Stimulated activated memory B cell treated with anti-CD40 and anti-IgM and Interleukin-4, amounts not matched to agents 10 μg/mL and 1 μg/mL and 100 μg/mL, for 72 hours (primary cell): Measurements from ENCODE around the gene SNRPB2.

ENCODE experiments used
- ATAC-seq: fragments of 150-1000 bp; cut with Tn5 transposase; 2 replicates; pipeline ENCODE4 v1.10.0; 2021
- H3K27ac Mint-ChIP-seq: one replicate; pipeline ENCODE4 v1.8.0; 2022; ENCODE audit warnings: mild to moderate bottlenecking, mixed read lengths
- H3K27me3 Mint-ChIP-seq: one replicate; pipeline ENCODE4 v1.8.0; 2022; ENCODE audit warnings: mixed read lengths
- H3K36me3 Mint-ChIP-seq: one replicate; pipeline ENCODE4 v1.8.0; 2022; ENCODE audit warnings: mixed read lengths
- H3K4me1 Mint-ChIP-seq: one replicate; pipeline ENCODE4 v1.8.0; 2022; ENCODE audit warnings: mixed read lengths
- H3K4me3 Mint-ChIP-seq: one replicate; pipeline ENCODE4 v1.8.0; 2022; ENCODE audit warnings: mild to moderate bottlenecking, moderate library complexity, mixed read lengths
- H3K9me3 Mint-ChIP-seq: one replicate; pipeline ENCODE4 v1.8.0; 2022; ENCODE audit warnings: mixed read lengths

SNRPB2 gene

DNA sequence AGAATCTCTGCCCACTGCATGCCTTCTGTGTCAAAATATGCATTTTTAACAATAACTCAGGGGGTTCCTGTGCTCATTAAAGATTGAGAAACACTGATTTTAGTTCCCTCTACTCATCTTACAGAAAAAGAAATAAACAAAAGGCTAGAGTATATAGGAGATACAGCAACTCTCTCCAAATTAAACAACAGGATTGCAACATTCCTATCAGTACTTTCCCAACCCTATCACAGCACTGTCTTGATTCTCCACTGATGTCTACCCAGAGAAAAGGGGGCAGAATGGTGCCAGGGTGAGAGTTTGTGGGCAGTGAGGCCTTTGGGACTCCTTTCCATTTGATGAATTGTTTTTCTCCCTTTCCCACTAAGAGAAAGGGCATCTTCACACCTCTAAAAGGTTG, 23.1 kb downstream of the SNRPB2 start:
- ATAC-seq: no peak
- Mint-ChIP-seq H3K36me3 (no peaks in the 10 kb centered on the region), H3K4me1 (no peaks in the 10 kb centered on the region), H3K27ac (no peak overlapping the region), H3K4me3 (no peak overlapping the region), H3K27me3 (peaks cover 29% of the 10 kb centered on the region), H3K9me3 (peaks cover 10% of the 10 kb centered on the region)

DNA sequence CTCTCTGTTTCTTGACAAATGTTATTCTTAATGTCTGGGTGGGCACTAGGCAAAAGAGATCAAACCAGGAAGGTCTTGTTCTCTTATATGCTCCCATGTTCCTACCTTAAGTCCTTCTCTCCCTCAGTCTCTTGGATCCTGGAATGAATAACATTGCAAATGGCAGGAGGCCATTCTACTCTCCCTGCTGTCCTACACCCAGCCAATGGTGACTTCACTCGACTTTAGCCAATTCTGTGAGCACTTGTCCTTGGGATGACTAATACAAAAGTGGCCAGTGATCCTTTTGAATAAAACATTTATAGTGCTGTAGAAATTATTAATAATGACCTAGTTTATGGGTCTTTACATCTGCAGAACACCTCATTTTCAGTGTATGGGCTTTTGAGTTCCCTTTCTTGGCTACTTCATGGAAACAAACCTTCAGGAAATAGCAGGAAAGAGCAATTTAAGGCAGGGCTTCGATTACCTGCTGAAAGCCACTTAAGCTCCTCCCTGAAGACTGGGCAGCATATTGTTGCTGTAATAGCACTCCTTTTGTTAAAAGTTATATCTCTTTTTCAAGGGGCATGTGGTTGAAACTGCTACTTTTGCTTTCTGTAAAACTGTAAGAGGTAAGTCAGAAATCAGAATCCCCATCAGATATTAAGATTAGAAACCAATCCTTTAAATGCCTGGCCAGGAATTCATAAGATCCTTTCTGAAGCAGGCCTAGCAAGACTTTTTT, 28.8 kb downstream of the SNRPB2 start:
- peaks cover 50% of the 10 kb centered on the region for H3K27me3 Mint-ChIP-seq
- H3K27ac Mint-ChIP-seq: no peak overlapping the region
- ATAC-seq: no peak
- H3K36me3 Mint-ChIP-seq: no peaks in the 10 kb centered on the region
- H3K4me1 Mint-ChIP-seq: no peaks in the 10 kb centered on the region
- peaks cover 10% of the 10 kb centered on the region for H3K9me3 Mint-ChIP-seq
- H3K4me3 Mint-ChIP-seq: no peak overlapping the region

GRCh38 chr20:16759181-16759563, 29.3 kb downstream of the SNRPB2 start:
- ATAC-seq: no peak
- H3K4me3 Mint-ChIP-seq: no peak overlapping the region
- no peak overlapping the region for H3K27ac Mint-ChIP-seq
- no peaks in the 10 kb centered on the region for H3K36me3 Mint-ChIP-seq
- peaks cover 46% of the 10 kb centered on the region for H3K27me3 Mint-ChIP-seq
- no peaks in the 10 kb centered on the region for H3K4me1 Mint-ChIP-seq
- peaks cover 10% of the 10 kb centered on the region for H3K9me3 Mint-ChIP-seq

- ATAC-seq: no peak
- Mint-ChIP-seq H3K4me1 (no peaks in the 10 kb centered on the region), H3K27ac (no peak overlapping the region), H3K9me3 (peaks cover 7% of the 10 kb centered on the region), H3K27me3 (peaks cover 36% of the 10 kb centered on the region), H3K36me3 (no peaks in the 10 kb centered on the region), H3K4me3 (no peak overlapping the region)
Observed at GRCh38 chr20:16760431-16761304, 30.8 kb downstream of the SNRPB2 start.

GRCh38 chr20:16761305-16761829, 31.5 kb downstream of the SNRPB2 start:
- peak; percentile 62 for ATAC-seq
- H3K27ac Mint-ChIP-seq: no peak overlapping the region
- no peak overlapping the region for H3K4me3 Mint-ChIP-seq
- H3K9me3 Mint-ChIP-seq: peaks cover 5% of the 10 kb centered on the region
- no peaks in the 10 kb centered on the region for H3K4me1 Mint-ChIP-seq
- H3K36me3 Mint-ChIP-seq: no peaks in the 10 kb centered on the region
- peaks cover 38% of the 10 kb centered on the region for H3K27me3 Mint-ChIP-seq

DNA sequence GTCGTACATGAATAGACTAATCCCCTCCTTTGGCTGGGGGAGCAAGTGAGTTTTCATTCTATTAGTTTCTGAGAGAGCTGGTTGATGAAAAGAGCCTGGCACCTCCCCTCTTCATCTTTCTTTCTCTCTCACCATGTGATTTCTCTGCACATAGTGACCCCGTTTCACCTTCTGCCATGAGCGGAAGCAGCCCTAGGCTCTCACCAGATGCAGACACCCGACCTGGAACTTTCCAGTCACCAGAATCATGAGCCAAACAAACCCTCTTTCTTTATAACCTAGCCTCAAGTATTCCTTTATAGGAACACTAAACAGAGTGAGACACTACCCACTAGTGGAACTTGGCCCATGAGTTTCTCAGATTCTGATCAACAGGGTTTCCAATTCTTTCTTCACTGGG, 34.7 kb downstream of the SNRPB2 start:
- no peak overlapping the region for H3K27ac Mint-ChIP-seq
- H3K4me1 Mint-ChIP-seq: no peaks in the 10 kb centered on the region
- no peak for ATAC-seq
- no peak overlapping the region for H3K4me3 Mint-ChIP-seq
- no peaks in the 10 kb centered on the region for H3K36me3 Mint-ChIP-seq
- H3K9me3 Mint-ChIP-seq: no peaks in the 10 kb centered on the region
- peaks cover 41% of the 10 kb centered on the region for H3K27me3 Mint-ChIP-seq

- ATAC-seq: no peak
- peaks cover 7% of the 10 kb centered on the region for H3K9me3 Mint-ChIP-seq
- no peaks in the 10 kb centered on the region for H3K4me1 Mint-ChIP-seq
- H3K27me3 Mint-ChIP-seq: peaks cover 21% of the 10 kb centered on the region
- H3K27ac Mint-ChIP-seq: no peak overlapping the region
- H3K4me3 Mint-ChIP-seq: no peak overlapping the region
- H3K36me3 Mint-ChIP-seq: no peaks in the 10 kb centered on the region
Observed at GRCh38 chr20:16771213-16771612, 41.4 kb downstream of the SNRPB2 start.

DNA sequence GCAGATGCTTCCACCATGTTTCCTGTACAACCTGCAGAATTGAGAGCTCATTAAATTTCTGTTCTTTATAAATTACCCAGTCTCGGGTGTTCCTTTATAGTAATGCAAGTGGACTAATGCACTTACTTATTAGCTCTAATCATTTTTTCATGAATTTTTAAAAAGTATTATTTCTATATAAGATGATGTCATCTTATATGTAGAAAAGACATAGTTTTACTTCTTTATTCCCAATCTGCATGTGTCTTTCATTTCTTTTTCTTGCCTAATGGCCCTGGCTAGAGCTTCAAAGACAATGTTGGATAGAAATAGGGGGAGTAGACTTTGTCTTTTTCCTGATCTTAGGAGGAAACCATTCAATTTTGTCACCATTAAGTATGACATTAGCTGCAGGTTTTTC, 46.1 kb downstream of the SNRPB2 start:
- ATAC-seq: no peak
- Mint-ChIP-seq H3K27ac (no peak overlapping the region), H3K4me1 (no peaks in the 10 kb centered on the region), H3K9me3 (peaks cover 14% of the 10 kb centered on the region), H3K27me3 (peaks cover 20% of the 10 kb centered on the region), H3K4me3 (no peak overlapping the region), H3K36me3 (no peaks in the 10 kb centered on the region)

DNA sequence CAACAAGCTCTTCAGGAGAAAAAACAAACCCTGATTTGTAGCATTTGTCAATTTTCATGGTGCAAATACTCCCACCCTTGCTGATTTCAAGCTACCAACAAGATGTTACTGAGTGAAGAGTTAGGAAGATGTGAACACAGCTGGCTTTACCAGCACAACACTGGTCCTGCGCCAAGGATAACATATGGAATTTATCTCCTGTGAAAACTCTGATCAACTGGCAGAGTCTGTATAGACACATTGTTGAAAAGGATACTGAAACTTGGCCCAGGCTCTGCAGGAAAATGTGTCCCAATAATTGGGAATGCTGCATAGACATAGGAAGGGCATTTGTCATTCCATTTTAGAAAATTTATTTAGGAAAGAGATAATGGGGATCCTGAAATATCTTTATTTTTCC, 47.3 kb downstream of the SNRPB2 start:
- Mint-ChIP-seq H3K4me1 (no peaks in the 10 kb centered on the region), H3K27me3 (peaks cover 20% of the 10 kb centered on the region), H3K36me3 (no peaks in the 10 kb centered on the region), H3K9me3 (peaks cover 14% of the 10 kb centered on the region), H3K27ac (no peak overlapping the region), H3K4me3 (no peak overlapping the region)
- ATAC-seq: no peak

DNA sequence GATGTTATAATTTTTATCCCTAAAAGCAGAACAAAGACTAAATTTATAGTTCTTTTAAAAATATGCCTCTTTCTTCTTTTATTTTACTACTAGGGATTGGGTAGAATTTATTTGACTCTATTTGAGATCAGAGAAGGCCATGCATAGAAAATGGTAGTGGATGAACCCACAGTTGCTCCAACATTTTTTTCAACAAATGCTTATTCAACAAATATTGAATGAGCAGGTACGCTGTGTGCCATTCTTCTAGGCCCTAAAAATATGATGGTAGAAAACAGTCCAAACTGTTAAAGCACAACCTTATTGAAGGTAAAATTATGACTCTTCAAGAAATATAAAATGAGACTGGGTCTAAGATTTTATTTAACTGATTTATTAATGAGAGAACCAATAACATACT, 48.3 kb downstream of the SNRPB2 start:
- peaks cover 26% of the 10 kb centered on the region for H3K27me3 Mint-ChIP-seq
- ATAC-seq: no peak
- no peaks in the 10 kb centered on the region for H3K36me3 Mint-ChIP-seq
- H3K9me3 Mint-ChIP-seq: peaks cover 23% of the 10 kb centered on the region
- no peak overlapping the region for H3K4me3 Mint-ChIP-seq
- no peaks in the 10 kb centered on the region for H3K4me1 Mint-ChIP-seq
- H3K27ac Mint-ChIP-seq: no peak overlapping the region

DNA sequence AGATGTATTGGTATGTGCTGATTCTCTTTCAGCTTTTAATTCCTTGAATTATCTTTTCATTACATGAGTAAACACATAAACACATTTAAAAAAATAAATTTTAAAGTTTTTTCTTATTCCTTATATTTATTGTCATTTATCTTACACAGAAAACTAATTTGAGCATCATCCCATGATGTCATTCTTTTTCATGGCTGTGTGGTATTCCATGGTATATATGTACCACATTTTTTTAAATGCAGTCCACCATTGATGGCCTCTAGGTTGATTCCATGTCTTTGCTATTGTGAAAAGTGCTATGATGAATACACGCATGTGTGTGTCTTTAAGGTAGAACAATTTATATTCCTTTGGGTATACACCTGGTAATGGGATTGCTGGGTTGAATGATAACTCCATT, 51.7 kb downstream of the SNRPB2 start:
- Mint-ChIP-seq H3K9me3 (peaks cover 17% of the 10 kb centered on the region), H3K4me1 (no peaks in the 10 kb centered on the region), H3K27me3 (peaks cover 26% of the 10 kb centered on the region), H3K4me3 (no peak overlapping the region), H3K27ac (no peak overlapping the region), H3K36me3 (no peaks in the 10 kb centered on the region)
- ATAC-seq: no peak

DNA sequence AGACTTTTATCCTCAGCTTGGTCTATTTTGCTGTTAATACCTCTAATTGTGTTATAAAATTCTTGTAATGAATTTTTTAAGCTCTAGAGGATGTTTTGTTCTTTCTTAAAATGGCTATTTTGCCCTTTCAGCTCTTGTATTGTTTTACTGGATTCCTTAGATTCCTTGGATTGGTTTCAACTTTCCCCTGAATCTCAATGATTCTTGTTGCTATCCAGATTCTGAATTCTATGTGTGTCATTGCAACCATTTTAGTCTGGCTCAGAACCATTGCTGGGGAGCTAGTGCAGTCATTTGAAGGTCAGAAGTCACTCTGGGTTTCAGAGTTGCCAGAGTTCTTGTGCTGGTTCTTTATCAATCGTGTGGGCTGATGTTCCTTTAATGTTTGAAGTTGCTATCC, 55.4 kb downstream of the SNRPB2 start:
- H3K4me3 Mint-ChIP-seq: no peak overlapping the region
- no peaks in the 10 kb centered on the region for H3K4me1 Mint-ChIP-seq
- no peak overlapping the region for H3K27ac Mint-ChIP-seq
- no peak for ATAC-seq
- H3K36me3 Mint-ChIP-seq: no peaks in the 10 kb centered on the region
- H3K27me3 Mint-ChIP-seq: peaks cover 22% of the 10 kb centered on the region
- peaks cover 13% of the 10 kb centered on the region for H3K9me3 Mint-ChIP-seq
